Embryonic facial prominence (tissue), 1 donor: ENCODE data around the gene CNR1.

Experiments used
- DNase-seq: peaks from one replicate; pipeline ENCODE4 v3.0.0-alpha.2; 2016; ENCODE audit errors: extremely low spot score

Gene CNR1

DNA sequence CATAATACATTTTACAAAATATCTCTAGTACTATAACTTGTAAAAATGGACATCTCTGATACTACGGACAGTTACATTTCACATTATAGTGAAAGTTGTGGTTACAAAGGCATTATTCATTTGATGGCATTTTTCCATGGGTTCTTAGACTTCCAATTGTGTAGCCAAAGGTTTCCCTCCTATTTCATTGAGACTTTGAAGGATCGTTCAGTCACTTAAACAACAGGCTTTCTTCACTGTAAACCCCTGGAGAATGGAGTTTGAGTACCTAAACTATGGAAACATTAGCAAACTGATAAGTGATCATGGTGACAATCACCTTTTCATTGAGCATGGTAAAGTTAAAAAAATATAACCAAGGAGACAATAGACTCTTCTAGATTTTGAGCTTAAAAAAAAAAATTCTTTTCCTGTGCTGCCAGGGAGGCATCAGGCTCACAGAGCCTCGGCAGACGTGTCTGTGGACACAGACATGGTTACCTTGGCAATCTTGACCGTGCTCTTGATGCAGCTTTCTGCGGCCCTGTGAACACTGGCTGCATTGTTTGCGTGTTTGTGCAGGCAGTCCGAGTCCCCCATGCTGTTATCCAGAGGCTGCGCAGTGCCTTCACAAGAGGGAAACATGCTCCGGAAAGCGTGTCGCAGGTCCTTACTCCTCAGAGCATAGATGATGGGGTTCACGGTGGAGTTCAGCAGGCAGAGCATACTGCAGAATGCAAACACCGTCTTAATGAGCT lies 22.6 kb downstream of the CNR1 start:
- DNase-seq, result no peak

- DNase-seq, result no peak
Observed at GRCh38 chr6:88142297-88142668, 23.9 kb downstream of the CNR1 start.

DNA sequence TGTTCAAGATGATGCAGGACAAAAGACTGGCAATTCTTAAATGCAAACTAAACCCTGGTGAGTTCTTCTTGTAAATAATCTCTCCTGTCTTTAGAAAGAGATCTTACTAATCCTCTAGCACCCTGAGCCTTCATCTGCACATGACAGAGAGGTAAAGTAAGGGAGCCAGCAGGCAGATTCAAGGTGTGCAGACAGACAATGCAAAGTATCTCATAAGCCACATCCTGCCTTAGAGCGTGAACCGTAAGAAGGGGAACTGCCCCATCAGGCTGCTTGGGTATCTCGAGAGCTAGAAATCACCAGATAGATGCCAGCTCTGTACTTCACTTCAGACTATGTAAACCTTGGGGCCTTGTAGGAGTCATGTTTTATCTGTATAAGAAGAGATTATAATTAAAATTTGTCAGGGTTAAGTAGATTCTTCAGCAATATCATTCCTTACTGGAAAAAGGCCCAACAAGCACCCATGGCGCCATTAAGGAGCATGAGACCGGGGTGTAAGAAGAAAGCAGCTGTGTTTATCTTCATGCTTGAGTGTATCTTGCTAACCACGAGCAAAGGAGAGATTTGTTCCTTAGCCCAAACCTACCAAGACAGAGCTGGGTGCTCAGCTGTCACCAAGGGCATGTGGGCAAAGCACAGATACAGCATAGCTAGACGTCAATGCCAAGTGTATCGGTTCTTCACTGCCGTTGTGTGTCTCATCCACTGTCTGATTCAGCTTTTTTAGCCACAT lies 24.4 kb downstream of the CNR1 start:
- DNase-seq, result no peak

- no peak for DNase-seq
Observed at GRCh38 chr6:88137915-88138314, 28.2 kb downstream of the CNR1 start.

GRCh38 chr6:88135578-88136114 lies 30.5 kb downstream of the CNR1 start:
- no peak for DNase-seq

GRCh38 chr6:88134575-88134974 lies 31.6 kb downstream of the CNR1 start:
- DNase-seq, result no peak

- no peak for DNase-seq
Observed at GRCh38 chr6:88133718-88134117, 32.4 kb downstream of the CNR1 start.

- no peak for DNase-seq
Observed at GRCh38 chr6:88124925-88125557, 41.1 kb downstream of the CNR1 start.

GRCh38 chr6:88120635-88121034 lies 45.5 kb downstream of the CNR1 start:
- DNase-seq, result no peak

DNA sequence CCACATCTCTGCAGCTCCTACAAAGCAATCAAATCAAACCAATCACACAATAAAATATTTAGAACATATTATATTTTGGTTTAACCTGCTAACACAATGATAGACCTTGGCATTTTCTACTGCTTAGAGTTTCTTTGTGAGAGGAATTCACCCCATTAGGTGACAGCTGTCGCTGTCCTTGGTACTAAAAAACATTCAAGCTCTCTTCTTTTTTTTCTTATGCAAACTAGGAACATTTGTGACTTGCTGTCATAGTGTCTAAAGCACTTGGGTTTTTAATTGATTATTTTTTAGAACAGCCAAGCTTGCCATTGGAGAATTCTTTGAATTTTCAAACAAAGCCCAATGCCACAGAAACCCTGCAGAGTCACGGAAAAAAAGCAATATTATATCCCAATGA lies 46.4 kb downstream of the CNR1 start:
- DNase-seq, result no peak

DNA sequence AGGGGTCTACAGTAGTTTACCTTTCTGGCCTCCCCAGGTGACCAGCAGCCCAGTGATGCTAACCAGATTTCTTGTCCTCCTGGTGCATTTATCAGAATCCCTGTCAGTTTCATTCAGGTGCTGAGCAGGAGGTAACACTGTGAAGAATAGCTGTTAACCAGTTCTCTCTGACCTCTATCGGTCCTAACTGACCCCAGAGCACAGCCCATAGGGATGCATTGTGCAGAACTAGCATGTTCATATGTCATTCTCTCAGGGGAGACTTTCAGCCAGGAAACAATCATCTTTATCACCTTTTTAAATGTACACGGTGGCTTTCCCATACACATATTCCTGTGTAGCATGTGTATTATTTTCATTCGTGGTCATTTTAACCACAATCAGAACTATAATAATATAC lies 49.9 kb downstream of the CNR1 start:
- DNase-seq, result no peak

- no peak for DNase-seq
Observed at GRCh38 chr6:88115307-88115706, 50.8 kb downstream of the CNR1 start.

DNA sequence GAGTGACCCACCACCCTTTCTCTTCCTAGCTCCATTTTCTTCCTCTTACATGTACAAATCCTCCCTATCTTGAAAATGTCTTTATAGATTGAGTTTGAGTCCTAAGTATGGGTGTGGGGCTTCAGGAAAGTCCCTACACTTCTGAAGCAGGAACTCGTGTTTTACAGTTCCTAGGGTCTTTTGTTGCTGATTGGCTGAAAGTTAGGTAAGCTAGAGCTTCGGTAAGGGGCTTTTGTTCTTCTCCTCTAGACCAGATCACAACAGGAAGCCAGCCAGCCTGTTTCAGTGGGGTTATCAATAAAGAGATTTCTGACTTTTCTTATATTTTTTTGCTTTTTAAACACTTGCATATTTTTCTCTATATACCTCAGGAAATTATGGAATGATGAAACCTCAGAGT lies 51.3 kb downstream of the CNR1 start:
- no peak for DNase-seq

- no peak for DNase-seq
Observed at GRCh38 chr6:88111991-88112390, 54.2 kb downstream of the CNR1 start.

DNA sequence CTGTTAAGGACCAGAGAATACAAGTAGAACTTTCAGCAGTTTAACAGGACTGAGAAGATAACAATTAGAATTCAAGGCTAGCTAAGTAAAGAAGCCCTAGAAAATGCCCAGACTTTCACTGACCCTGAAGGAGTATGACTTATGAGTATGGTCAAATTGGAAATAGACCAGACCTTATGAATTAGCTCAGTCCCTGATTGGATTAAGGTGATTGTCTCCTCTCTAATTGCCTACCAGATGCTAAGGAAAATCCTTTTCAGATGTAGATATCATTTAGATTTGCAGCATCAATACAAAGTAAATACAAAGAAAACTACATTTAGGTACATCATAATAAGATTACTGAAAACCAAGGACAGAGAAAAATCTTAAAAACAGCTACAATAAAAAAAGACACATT lies 58.9 kb downstream of the CNR1 start:
- DNase-seq, result no peak

DNA sequence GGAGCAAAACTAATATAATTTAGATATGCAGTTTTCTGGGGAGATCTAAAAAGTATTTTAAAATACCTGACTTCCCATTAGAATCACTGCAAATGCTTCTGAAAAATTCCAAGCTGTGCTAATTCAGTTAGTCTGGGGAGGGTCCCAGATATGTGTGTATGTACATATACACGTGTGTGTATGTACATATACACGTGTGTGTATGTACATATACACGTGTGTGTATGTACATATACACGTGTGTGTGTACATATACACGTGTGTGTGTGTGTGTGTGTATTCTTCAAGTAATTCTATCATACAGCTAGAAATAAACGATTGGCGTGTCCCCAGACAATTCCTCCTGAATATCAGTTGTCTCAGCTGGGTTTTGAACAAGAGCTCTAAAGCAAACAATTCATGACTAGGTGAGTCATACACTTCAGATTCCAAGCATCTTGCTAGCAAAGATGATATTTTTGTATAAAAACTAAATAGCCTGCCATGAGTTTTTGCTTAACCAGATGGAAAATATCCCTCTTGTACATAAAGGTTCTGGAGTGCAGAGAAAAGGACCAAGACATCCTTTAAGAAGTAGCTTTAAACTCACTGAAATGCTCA lies 60.3 kb downstream of the CNR1 start:
- DNase-seq, result no peak
